GM18519 (cell line): ENCODE measurements around the gene ADPRM.

Source experiments
- ATAC-seq: cut with Tn5 transposase; IDR thresholded peaks from one replicate; pipeline ENCODE4 v1.9.1; 2021; ENCODE audit warnings: mild to moderate bottlenecking, moderate library complexity; ENCODE audit not compliant: unreplicated experiment, low FRiP score

ADPRM gene

GRCh38 chr17:10738521-10739258 is 41.3 kb downstream of the ADPRM start:
- ATAC-seq, result no peak

- ATAC-seq, result no peak
These were observed 42.0 kb downstream of the ADPRM start for GRCh38 chr17:10739386-10739785.

GRCh38 chr17:10741416-10742135 is 44.2 kb downstream of the ADPRM start:
- no peak for ATAC-seq

GRCh38 chr17:10742431-10742830 is 45.0 kb downstream of the ADPRM start:
- ATAC-seq, result no peak

- no peak for ATAC-seq
These were observed 46.1 kb downstream of the ADPRM start for GRCh38 chr17:10743316-10744009.

GRCh38 chr17:10744501-10745000 is 47.2 kb downstream of the ADPRM start:
- no peak for ATAC-seq

GRCh38 chr17:10745231-10745630 is 47.8 kb downstream of the ADPRM start:
- no peak for ATAC-seq

GRCh38 chr17:10748531-10749181 is 51.3 kb downstream of the ADPRM start:
- ATAC-seq, result no peak

GRCh38 chr17:10750210-10750609 is 52.8 kb downstream of the ADPRM start:
- no peak for ATAC-seq

GRCh38 chr17:10751563-10751962 is 54.2 kb downstream of the ADPRM start:
- no peak for ATAC-seq

- ATAC-seq, result no peak
These were observed 55.3 kb downstream of the ADPRM start for GRCh38 chr17:10752696-10753095.

GRCh38 chr17:10754109-10754508 is 56.7 kb downstream of the ADPRM start:
- ATAC-seq, result no peak

GRCh38 chr17:10754861-10755591 is 57.6 kb downstream of the ADPRM start:
- ATAC-seq, result no peak

GRCh38 chr17:10755592-10756127 is 58.3 kb downstream of the ADPRM start:
- ATAC-seq, result no peak

- ATAC-seq, result no peak
These were observed 58.8 kb downstream of the ADPRM start for GRCh38 chr17:10756185-10756584.

GRCh38 chr17:10756619-10757018 is 59.2 kb downstream of the ADPRM start:
- no peak for ATAC-seq

GRCh38 chr17:10757067-10757466 is 59.7 kb downstream of the ADPRM start:
- ATAC-seq, result no peak

- no peak for ATAC-seq
These were observed 60.3 kb downstream of the ADPRM start for GRCh38 chr17:10757647-10758046.

- ATAC-seq, result no peak
These were observed 60.7 kb downstream of the ADPRM start for GRCh38 chr17:10758062-10758461.
